NCI-H2029 (cell line): Measurements from ENCODE around the gene MYH13.
"Not testable (repeated sequence)": the region's sequence is repeated elsewhere in the genome, so short reads cannot be mapped to it uniquely, and the experiment has no call there.

Source experiments
- DNase-seq: peaks from one replicate; lab custom pipeline; 2025; lab: John Stamatoyannopoulos, UW

The MYH13 gene

DNA sequence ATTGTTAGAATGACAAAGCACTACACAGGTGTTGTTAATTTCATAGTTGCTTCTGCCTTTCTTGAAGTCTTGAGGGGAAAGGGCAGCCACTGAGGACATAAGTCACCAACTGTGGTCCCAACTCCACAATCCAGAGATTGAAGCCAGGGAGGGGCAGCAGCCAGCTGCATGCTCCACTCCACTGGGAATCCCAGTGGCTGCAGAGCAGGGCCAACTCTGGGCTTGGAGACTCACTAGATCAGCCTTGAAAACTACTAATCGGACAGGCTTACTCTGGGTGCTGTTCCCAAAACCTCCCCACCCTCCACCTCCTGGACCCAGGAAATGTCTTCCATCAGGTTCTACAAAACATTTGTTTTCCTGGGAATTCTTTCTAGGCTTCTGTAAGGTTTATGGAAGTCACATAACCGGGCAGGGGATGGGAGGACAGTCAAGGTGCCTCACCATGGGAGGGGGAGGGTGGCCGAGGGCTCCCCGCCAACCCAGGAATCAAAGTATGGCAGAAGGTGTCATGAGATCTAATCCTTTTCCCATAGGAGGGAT is 68.0 kb downstream of the MYH13 start:
- no peak for DNase-seq

DNA sequence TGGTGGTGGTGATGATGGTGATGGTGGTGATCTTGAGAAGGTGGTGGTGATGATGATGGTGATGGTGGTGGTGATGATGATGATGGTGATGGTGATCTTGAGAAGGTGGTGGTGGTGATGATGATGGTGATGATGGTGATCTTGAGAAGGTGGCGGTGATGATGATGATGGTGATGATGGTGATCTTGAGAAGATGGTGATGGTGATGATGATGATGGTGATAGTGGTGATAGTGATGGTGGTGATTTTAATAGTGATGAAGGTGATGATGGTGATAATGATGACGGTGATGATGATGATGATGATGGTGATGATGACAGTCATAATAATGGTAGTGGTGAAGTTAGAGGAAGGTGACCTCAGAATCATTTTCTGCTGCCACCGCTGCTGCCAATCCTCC is 75.1 kb downstream of the MYH13 start:
- DNase-seq = no peak

DNA sequence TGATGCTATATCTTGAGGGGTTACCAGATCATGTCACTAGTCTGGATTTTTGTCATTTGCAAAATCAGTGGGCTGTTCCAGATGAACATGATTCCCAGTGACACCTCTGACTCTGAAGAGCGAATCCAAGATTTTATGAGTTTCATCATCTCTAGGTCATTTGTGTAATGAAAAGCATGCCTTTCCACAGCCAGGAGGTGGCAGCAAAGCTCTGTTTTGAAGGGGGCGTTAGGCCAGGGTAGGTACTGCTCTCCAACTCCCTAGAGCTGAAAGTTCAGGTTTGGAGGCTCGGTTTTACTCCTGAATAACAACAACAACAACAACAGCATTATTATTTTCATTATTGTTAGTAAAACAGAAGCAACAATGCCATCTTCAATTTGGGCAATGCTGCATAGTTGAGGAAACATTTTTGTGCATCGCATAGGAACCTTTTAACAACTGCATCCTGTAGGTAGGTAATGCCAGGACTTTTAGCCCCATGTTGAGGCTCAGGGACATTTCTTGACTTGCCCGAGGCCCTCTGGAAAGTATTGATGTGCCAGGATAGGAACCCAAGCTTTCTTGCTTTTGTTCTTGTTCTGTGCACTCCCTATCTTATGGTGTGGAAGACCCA is 77.0 kb downstream of the MYH13 start:
- DNase-seq = no peak

DNA sequence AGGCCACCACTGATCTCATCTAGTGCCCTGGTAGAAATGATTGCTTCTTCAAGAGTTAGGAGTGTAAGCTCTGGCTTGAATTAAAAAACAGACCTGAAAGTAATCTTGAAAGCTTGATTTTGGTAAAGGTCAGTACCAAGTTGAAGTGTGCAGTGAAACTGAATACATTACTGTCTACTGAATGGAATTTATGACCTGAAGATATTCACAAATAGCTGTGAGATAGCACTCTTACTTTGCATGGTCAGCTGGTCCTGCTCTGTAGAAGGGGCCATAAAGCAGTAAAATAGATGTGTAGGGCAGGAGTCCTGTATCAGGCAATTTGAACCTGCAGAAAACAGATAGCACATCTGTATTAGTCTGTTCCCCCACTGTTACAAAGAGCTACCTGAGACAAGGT is 78.6 kb downstream of the MYH13 start:
- no peak for DNase-seq

DNA sequence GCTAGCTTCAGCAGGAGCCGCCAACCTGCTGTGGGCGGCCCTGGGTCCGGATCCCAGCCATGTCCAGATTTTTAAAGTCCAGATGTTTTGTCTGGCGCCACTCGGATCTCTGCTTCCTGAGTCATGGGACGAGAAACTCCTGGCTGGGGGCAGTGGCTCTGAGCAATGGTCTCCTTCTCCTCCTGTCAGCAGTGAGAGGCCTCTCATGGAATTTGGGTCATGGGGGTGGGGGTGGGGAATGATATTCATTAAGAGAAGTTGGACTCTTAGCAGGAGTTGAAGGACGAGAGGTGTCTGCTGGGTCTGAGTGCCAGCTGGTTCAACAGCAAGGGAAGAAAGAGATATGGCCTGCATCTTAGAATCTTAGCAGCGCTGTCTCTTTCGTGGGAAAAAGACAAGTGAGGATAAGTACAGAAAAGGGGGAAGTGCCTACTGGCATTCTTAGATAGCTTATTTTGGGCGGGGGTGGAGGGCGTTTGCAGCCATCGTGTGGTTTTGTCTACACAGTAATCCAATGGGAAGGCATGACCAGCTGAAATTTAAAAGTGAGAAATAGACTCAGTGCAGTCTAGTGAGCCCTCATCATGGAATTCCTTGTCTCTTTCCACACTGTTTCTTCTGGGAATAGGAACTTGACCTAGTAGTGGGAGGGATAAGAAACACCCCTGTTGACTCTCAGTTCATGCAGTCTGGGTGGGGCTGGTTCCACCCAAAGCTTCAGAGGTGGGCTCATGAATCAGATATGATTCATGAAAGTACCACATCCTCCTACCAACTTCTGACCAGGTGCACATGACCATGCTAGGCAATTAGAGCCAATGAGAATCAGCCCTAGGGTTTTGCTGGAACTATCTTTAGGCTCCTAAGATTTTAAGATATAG is 80.5 kb downstream of the MYH13 start:
- DNase-seq = no peak

DNA sequence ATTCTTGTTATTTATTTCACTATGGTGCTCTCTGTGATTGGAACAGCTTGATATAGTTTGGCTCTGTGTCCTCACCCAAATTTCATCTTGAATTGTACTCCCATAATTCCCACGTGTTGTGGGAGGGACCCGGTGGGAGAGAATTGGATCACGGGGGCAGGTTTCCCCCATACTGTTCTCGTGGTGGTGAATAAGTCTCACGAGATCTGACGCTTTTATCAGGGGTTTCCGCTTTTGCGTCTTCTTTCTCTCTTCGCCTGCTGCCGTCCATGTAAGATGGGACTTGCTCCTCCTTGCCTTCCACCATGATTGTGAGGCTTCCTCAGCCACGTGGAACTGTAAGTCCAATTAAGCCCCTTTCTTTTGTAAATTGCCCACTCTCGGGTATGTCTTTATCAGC is 81.2 kb downstream of the MYH13 start:
- DNase-seq = not testable (repeated sequence)

DNA sequence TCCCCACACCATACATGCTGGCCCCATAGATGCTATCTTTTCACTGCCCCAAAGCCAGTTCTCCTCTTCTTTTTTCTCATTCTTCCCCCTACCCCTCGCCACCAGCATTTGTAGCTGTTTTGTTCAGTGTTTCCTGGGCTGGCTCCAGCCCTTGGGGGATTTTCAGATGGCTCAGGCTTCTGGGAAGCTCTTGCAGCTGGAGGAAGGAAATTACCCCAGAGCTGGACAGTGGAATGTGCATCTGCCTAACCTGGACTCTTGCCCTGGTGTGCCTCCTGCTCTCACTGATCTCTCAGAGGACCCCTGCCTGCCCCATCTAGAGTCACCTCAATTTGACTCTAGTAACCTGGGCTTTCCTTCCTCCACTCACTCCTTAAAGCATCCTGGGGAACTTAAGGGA is 82.8 kb downstream of the MYH13 start:
- DNase-seq = no peak

DNA sequence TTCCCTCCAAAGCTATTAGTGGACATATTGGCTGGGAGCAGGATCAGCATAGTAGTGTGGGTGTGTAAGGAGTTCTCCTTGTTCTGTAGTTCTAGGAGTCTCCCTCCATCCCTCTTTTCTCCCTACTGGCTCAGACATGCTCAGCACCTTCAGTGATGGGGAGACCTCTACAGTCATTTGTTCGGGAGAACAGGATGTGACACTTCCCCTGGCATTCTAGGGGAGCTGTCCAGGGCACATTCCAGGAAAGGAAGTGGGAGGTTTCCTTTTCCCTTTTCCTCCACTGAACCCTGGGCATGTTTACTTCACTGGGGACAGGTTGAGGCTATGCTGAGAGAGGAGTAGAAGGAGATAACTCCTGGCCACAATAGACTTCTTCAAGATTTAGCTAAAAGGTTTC is 86.5 kb downstream of the MYH13 start:
- no peak for DNase-seq

DNA sequence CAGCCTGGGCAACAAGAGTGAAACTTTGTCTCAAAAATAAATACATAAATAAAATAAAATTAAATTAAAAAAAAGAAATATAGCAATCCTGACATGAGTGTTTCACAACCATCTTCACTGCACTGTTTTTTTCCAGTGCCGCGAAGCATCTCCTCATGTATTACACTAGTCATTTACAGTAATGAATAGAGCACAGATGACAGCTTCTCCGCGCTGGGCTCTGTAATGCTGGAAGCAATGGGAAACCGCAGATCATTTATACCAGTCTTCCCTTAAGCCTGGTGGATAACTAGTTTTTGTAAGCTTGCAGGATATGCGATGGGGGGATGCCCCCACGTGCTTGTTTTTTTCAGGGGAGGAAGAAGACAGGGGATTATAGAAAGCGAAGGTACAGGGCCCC is 86.9 kb downstream of the MYH13 start:
- no peak for DNase-seq

DNA sequence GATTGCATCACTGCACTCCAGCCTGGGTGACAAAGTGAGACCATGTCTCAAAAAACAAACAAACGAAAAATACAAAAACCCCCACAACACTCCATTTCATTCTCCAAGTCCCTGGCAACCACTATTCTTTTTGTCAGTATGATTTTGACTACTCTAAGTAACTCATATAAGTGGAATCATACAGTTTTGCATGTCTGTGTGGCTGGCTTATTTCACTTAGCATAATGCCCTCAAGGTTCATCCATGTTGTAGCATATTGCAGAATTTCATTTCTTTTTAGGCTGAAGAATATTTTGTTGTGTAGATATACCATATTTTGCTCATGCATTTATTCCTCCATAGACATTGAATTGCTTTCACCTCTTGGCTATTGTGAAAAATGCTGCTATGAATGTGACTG is 92.7 kb downstream of the MYH13 start:
- DNase-seq = no peak

DNA sequence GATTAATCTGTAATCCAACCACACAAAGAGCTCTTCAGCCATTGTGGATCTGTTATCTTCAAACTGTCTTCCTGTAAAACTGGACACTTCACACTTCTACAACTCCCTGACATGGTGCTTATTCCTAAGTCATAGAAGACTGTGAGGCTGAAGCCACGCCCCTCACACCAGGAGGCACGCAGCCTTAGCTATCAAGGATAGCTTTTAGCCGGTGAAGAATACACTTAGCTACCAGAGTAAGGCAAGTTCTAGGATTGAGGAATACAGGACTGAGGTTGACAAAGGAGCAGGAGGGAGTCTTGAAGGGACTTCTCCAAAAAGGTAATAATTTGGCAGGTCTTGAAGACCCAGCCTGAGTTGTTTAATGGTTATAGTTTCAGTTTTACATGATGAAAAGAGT is 94.6 kb downstream of the MYH13 start:
- DNase-seq = no peak

DNA sequence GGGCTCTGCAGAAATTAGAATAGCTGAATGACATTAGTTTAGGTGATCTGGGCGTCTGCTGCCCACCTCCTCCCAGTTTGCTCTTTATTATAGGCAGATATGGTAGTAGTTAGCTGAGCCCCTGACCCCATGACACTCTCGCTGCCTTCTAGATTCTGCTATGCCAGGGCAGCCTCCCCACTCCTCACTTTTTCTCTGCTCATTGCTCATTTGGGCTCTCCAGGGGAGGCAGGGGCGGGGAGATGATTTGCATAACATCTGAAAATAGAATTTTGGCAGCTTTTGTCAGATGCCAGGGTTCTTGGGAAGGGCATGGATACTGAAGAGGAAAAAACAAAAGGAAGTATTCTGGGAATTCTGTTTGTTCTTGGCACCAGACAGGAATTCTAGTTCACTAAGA is 96.4 kb downstream of the MYH13 start:
- DNase-seq = no peak

DNA sequence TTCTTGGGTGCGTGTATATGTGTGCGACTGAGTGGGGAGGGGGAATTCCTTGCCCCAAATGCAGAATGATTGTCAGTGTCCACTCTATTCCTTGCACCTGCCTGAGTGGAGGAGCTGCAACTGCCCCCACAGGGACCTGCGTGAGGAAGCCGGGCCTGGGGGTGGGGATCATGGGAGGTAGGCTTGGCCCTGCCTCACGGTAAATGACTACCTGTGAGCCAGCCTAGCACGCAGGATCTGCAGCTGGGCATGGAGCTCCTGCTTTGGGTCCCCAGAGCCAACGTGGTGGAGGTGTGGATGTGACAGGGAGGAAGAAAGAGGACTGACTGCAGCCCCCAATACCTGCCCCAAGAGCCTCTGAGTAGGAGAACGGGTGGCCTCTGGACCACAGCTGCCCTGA is 97.4 kb downstream of the MYH13 start:
- DNase-seq = no peak

DNA sequence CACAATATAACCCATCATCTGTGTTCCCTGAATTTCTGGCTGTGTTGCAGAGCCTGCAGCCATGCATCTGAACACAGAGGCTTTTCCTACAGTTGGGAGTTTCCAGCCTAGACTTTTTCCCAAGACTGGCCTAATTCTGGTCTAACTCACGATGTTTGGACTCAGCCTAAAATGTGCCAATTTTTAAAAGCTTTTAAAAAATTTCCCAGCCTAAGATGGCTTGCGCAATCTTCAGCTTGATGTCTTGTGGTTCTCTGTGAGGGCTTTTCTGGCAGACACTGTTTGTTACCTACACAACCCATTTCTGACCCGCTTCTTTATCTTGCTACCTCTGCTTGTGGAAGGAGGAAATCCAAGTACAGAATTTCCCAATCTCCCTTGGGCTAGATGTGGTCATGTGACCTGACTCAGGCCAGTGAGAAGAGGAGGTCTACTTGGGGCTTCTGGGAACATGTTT is 101.7 kb downstream of the MYH13 start:
- no peak for DNase-seq

DNA sequence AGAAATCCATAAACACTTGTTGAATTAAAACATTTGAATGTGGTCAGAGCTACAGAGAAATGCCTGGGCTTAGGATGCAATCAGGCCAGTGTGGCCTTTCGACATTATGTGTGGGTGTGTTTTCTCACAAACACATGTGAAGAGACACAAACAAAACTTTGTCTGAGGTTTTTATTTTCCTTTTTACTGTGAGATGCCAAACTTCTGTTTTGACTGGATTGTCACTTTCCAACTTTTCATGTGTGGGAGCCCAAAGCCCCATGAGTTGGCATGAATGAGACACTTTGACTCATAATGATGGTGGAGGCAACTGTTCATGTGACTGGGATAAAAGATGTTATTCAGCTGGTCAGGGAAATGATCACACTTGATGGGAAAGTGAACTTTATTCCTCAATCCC is 102.5 kb downstream of the MYH13 start:
- DNase-seq = no peak

DNA sequence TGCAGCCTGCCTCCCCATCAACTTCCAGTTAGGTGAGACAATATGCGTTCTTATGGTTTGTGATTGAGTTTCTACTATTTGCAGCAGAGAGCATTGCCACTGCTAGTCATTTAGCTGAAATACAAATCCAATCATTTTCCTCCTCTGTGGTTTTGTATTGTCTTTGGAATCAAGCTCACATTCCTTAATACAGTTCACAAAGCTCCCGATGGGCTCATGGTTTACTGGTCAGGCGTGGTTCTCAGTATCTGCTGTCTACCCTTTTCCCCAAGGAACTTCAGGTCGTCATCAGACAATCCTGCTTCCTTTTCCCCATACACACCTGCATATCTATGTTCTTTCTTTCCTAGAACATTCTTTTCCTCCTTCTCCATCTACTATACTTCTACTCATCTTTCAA is 104.8 kb downstream of the MYH13 start:
- no peak for DNase-seq

DNA sequence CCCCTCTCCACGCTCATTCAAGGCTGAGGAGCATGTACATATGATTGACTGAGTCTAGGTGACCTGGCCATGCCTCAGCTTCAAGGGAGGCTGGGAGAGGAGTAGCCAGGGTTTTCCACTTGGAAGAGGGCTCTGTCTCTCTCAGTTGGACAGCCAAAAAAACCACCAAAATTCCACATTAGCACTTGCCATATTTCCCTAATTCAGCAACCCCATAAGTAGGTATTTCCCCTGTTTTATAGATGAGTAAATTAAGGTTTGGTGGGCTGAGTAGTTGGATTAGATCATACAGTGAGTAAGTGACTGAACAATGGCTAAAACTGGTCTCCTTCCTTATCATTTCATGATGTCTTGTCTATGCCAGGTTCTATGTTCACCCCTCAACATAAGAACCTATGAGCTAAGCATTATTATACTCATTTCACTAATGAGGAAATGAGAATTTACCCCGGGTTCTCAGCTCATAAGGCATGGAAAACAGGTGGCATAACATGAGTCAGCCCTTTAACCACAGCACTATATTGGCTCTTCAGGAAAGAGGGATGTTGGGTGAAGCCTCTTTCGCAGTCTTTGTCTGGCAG is 106.4 kb downstream of the MYH13 start:
- no peak for DNase-seq

DNA sequence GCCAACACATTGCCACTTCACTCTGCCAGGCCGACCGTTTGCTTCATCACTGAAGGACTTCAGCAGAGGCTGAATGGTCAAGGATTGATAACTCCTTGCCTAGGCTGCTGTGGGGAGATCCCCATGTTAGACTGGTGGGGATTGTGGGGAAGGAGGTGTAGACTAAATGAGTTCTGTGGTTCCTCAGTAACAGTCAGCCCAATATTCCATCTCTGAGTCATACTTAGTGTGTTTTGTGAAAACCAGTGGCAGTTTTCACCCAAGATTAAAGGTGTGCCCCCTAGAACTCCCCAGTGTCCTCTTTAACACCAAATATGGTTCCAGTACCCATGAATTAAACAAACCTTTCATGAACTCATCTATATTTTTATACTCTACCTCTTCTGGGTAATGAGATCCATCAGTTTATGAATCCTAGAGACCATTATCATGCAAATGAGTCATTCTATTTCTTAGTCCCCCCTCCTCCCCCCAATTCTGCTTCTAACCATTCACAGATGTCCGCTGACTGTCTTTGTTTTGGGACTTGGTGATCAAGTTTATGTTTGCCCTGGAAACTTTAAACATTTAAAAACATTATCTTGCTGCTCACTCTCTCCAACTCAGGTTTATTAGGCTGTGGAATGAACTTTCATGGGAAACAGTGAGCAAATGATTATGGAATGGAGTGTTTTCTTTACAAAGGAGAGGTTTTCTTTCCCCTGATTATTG is 107.6 kb downstream of the MYH13 start:
- DNase-seq = no peak

DNA sequence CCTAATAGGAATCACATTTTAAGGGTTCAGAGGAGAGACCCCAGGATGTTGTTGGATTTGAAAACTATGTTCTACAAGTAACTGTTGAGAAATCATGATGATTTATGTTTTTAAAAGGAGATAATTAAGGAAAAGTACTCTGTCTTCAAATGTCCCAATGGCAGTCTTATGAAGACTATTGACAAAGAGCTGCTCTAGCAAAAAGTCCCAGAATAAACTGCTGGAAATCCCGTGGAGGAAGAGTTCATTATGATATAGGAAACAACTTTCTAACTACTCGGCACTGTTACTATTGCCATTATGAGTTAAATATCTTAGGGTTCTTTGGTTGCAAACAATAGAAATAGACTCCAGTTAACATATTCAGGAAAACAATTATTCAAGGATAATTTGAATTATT is 108.8 kb downstream of the MYH13 start:
- no peak for DNase-seq

DNA sequence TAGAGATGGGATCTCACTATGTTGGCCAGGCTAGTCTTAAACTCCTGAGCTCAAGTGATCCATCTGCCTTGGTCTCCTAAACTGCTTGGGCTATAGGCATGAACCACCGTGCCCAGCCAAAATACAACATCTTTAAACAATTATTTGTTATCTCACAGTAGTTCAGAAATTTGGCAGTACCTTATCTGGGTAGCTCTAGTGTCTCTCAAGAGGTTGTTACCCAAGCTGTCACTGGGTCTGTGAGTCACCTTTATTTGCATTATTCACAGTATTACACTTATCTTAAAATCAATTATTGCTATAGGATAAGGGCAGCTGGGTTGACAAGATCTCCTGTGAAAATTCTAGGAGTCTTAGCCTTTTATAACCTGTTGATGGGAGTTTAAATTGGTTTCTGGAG is 110.4 kb downstream of the MYH13 start:
- no peak for DNase-seq

DNA sequence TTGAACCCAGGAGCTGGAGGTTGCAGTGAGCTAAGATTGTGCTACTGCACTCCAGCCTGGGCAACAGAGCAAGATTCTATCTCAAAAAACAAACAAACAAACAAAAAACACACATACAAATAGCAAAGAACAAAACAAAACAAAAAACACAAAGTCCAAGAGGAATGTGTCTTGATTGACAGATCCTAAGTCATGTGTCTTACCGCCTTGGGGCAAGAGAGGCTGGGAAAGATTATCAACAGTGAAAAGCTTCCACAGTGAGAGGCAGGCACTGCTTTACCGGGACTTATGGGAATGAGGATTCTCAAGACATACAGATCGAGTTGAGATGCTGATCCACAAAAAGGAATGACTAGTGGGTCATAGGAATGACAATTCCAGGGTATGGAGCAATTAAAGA is 111.7 kb downstream of the MYH13 start:
- DNase-seq = no peak

DNA sequence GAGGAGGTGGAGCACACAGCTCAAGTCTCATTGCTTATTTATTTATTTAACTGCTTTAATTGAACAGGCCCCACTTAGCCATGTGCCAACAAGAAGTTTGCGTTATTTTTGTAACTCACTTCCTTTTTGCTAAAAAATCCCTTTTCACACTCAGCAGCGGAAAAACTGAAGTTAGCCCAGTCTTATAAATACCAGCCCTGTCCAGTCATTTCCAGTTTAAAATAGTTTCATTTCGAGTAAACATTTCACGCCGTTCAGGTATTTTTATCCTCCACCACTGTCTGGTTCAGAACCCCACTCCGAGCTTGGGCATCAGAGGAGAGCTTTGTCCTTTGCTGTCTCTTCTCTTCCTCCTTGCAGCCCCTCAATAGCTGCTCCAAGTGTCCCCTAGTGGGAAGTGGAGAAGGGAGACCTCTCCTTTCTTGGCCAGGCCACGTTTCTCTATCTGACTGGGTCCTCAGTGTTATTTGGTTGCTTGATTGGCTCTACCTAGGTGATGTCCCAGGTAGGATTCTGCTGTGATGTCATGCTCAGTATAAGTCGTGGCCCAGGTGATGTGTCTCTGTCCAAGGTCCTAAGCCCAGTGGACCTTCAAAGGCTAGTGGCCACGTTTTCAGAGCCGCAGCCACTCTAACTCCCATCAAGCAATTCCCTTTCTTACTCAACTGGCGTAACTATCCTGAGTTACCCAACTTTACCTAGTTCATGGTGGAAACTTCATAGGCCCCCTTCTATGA is 121.4 kb downstream of the MYH13 start:
- no peak for DNase-seq
